GM21367 (cell line): ENCODE measurements around the gene TEX19.

Experiments
- ATAC-seq: cut with Tn5 transposase; IDR thresholded peaks from one replicate; pipeline ENCODE4 v1.9.1; 2021; ENCODE audit not compliant: unreplicated experiment

TEX19 gene

GRCh38 chr17:82358465-82359350, at the start of gene TEX19:
TEX19 (plus strand) TSS chr17:82359247; CDS start chr17:82362151, 2,904 bp downstream.
- no peak for ATAC-seq

GRCh38 chr17:82309656-82310570, 49.1 kb upstream of the TEX19 start:
- ATAC-seq = no peak

GRCh38 chr17:82310877-82311276, 48.2 kb upstream of the TEX19 start:
- ATAC-seq = no peak

- no peak for ATAC-seq
Observed at GRCh38 chr17:82311971-82312370, 47.1 kb upstream of the TEX19 start.

- ATAC-seq = no peak
Observed at GRCh38 chr17:82313195-82314011, 45.6 kb upstream of the TEX19 start.

GRCh38 chr17:82314012-82314726, 44.9 kb upstream of the TEX19 start:
- no peak for ATAC-seq

- no peak for ATAC-seq
Observed at GRCh38 chr17:82314727-82315605, 44.1 kb upstream of the TEX19 start.

- no peak for ATAC-seq
Observed at GRCh38 chr17:82315703-82316358, 43.2 kb upstream of the TEX19 start.

GRCh38 chr17:82316651-82317393, 42.2 kb upstream of the TEX19 start:
- no peak for ATAC-seq

GRCh38 chr17:82317394-82318168, 41.5 kb upstream of the TEX19 start, which contains the start of gene CD7:
CD7 (minus strand) TSS chr17:82317608; CDS start chr17:82317495, 113 bp downstream.
- ATAC-seq = no peak

GRCh38 chr17:82318169-82318498, 40.9 kb upstream of the TEX19 start:
- ATAC-seq = no peak

- no peak for ATAC-seq
Observed at GRCh38 chr17:82318772-82319606, 40.1 kb upstream of the TEX19 start.

- ATAC-seq = no peak
Observed at GRCh38 chr17:82319619-82320062, 39.4 kb upstream of the TEX19 start.

- no peak for ATAC-seq
Observed at GRCh38 chr17:82320140-82320840, 38.8 kb upstream of the TEX19 start.
